Activated CD4-positive, alpha-beta T cell treated with anti-CD3 and anti-CD28 coated beads, Interleukin-2, amount 50 U/mL, for 4 hours (primary cell): ENCODE data around the gene MPPE1.
"Not testable (repeated sequence)": the region's sequence is repeated elsewhere in the genome, so short reads cannot be mapped to it uniquely, and the experiment has no call there.

Experiments used
- DNase-seq, 2 experiments: peaks; one replicate each; pipeline ENCODE4 v3.0.0-alpha.2; 2020

Gene MPPE1

DNA sequence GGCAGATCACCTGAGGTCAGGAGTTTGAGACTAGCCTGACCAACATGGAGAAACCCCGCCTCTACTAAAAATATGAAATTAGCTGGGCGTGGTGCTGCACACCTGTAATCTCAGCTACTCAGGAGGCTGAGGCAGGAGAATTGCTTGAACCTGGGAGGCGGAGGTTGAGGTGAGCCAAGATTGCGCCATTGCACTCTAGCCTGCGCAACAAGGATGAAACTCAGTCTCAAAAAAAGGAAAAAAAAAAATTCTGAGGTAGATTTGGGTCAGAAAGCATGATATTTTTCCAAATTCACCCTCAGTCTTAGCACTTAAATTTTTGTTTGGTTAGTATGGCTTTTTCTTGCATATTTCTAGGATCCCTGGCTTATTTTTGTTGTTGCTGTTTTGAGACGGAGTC is 53.6 kb downstream of the MPPE1 start:
- DNase-seq, result not testable (repeated sequence)

DNA sequence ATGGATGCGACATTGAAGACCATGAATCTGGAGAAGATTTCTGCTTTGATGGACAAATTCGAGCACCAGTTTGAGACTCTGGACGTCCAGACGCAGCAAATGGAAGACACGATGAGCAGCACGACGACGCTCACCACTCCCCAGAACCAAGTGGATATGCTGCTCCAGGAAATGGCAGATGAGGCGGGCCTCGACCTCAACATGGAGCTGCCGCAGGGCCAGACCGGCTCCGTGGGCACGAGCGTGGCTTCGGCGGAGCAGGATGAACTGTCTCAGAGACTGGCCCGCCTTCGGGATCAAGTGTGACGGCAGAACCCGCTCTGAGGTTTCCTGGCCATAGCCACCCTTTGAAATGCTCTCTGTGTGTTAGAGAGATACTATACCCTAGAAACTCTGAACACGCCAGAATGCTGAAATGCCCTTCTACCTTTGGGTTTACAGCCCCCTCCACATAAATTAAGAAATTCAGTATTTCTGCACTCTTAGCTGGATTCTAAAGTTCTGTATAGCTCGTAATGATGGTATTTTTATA is 56.2 kb downstream of the MPPE1 start:
- DNase-seq, result peak; percentile 11 to 15

DNA sequence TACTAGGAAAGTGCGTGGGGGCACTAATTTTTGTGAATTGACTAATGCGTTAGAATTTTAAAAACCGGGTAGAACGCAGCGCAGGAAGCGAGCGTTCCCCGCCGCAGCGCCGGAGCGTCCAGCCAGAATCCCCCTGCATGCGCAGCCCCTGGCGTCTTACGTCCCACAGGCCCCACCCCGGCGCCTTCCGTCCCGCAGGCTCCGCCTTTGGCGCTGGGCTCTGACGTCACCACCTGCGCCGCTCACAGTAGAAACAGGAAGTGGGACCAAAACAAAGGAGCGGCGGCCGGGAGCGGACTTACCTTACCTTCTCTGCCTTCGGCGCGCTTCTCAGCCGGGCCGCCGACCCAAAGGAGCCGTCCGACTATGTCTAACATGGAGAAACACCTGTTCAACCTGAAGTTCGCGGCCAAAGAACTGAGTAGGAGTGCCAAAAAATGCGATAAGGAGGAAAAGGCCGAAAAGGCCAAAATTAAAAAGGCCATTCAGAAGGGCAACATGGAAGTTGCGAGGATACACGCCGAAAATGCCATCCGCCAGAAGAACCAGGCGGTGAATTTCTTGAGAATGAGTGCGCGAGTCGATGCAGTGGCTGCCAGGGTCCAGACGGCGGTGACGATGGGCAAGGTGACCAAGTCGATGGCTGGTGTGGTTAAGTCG is 56.8 kb downstream of the MPPE1 start, which contains the start of gene CHMP1B:
Gene CHMP1B, plus strand, starts transcription at position 268 of the 660 bp plus-strand sequence. Its CDS starts 99 bp downstream, at position 367.
- DNase-seq, result peak; percentile 95 to 96

DNA sequence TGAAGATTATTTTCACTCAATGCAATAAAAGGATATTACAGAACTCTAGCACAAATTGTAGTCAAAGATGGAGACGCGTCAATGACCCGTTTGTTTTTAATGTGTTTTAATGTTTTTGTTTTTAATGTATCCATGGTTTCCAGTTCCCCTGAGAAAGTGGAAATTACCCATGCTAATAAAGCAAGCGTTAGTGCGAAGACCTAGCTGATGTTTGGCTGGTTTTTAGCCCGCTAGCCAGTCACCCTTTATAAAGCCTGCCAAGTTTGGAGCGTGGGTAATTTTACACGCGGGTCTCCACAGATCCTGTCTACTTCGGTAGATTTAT is 57.3 kb downstream of the MPPE1 start:
- DNase-seq, result no peak

DNA sequence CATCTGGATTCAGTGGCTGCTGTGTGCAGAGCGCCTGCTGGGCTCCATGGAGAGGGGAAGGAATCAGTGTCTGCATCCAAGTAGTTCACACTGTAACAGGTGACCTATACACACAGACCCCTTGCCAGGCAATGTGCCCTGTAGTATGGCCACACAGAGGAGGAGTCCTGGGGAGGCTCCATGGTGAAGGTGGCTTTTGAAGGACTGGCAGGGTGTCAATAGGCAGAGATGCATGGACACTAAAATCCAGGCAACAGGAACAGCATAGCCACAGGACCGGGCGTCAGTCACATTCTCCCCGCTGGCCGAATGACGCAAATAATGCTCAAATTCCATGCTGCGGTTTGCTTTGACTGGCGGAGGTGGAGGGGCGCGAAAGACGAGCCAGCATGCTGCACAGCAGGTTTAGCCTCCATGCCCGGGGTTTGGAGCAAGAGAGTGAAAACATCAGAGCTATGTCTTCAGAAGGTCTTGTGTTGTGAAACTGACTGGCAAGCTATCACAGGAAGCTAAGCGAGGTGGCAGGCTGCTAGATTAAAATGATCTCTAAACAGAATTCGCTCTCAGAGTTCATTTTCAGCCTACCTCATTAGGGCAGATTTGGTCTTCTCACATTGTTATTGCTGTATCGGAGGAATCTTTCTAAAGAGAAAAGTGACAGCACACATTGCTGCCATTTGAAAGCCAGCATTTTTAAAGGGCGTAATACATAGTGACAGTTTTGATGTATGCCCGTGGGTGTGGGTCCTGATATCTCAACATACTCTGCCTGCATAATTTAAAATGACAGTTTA is 58.1 kb downstream of the MPPE1 start:
- DNase-seq, result peak; percentile 34 to 45

DNA sequence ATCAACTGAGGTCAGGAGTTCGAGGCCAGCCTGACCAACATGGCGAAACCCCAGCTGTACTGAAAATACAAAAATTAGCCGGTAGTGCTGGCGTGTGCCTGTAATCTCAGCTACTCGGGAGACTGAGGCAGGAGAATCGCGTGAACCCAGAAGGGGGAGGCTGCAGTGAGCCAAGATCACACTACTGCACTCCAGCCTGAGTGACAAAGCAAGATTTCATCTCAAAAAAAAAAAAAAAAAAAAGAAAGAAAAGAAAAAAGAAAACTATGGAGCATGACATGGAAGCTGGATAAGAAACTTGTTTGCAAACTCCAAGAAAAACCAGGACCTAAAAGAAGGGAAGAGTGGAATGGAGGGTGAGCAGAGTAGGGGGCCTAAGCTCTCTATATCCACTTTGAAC is 58.8 kb downstream of the MPPE1 start:
- DNase-seq, result no peak

DNA sequence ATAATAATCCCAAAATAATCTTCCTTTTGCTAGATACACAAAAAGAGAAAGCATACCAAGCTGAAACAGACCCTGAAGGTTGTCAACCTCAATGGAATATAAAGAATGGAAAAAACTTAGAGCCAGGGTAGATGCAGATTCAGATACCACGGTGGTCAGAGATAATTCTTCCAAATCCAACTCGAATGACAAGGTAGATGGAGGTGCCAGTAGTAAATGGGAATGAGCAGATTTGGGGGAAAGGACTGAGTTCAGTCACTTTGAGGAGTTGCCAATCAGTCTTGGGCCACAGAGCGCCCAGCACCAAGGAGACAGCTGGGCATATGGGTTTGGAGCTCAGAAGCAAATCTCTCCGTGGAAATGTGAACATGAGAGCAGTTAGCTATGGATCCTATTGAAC is 60.3 kb downstream of the MPPE1 start:
- DNase-seq, result no peak

DNA sequence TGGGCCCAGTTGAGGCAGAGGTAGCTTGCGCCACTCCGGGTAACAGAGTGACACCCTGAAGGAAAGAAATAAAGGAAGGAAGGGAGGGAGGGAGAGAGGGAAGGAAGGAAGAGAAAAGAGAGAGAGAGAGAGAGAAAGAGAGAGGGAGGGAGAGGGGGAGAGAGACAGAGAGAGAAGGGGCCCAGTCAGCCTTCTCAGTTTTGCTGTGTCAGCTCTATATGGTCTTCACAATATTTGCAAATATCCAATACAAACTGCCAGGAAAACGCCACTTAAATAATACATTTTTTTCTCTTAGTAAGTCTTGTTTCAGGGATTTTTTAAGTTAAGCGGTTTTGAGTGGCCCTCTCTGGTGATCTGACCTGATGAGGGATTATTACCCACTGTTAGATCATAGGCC is 62.5 kb downstream of the MPPE1 start:
- DNase-seq, result no peak

DNA sequence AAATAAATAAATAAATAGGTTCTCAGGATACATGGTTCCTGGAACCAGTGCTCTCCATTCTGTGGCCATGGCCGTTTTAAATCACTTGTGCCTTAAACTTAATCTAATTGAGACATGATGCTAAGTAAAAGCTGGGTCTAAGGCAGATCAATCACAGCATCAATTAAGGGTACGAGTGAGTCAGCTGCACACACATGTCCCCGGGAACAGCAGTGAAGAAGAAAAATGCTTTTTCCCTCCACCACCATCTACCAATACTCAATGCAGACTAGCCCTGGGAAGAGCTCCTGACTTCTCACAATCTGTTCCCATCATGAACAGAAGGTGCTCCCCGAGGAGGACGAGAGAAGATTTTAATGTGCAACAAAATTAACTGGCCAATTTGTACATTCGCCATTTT is 63.7 kb downstream of the MPPE1 start:
- no peak for DNase-seq

DNA sequence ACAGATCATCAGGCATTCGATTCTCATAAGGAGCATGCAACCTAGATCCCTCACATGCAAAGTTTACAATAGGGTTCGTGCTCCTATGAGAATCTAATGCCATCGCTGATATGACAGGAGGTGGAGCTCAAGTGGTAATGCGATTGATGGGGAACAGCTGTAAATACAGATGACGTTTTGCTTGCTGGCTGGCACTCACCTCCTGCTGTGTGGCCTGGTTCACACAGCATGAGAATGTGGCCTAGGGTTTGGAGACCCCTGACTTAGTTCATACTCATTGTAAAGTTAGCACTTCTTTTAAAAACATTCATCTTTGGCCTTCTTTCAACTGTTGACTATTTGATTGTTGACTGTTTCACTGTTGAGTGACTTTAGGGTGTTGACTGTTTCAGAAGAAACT is 65.6 kb downstream of the MPPE1 start:
- no peak for DNase-seq

DNA sequence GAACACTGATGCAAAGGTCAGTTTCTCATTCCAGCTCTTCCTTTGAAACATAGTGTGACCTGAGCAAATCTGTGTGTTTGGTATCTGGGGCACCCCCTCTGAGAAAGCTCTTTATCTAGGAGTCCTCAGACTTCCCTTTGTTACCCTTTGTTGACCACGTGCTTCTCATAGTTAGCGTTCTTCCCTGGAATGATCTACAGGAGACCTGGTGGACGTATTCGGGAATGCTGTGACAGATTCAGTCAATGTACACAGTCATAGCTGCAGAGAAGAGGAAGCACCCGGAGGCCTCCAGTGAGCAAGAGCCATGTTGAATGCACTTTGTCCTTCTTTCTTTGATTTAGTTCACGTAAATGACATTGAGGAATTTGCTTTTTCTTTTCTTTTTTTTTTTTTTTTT is 67.6 kb downstream of the MPPE1 start:
- no peak for DNase-seq

DNA sequence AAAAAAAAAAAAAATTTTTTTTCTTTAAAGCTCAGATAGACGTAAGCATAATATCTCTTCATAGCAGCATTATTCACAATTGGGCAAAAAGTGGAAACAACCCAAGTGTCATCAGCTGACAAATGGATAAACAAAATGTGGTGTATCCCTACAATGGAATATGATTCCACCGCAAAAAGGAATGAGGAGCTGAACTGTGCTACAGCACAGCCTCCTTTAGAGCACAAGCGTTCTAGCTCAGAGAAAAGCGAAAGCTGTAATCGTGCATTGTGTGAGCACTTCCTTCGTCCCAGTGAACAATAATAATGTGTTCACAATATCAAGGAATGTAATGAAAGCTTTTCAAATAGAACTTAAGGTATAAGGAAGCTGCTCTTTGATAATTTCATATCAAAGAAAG is 68.6 kb downstream of the MPPE1 start:
- no peak for DNase-seq

DNA sequence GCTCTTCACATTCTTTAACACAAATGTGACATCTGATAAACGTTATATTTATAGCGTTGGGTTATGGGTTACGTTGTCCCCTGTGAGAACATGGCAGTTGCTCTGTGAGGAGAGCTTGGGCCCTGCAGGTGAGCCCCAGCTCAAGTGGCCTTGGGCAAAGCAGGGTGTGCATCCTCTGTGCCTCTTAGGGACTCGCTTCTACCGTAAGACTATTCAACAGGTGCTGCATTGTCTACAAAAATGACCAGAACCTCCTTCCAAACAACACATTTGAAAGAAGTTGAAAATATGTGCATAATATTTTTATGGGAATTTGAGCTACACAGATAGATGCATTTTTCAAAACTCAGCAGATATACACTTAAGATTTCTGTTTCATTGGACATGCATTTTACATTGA is 73.3 kb downstream of the MPPE1 start:
- no peak for DNase-seq
